NCI-H446 treated with DMSO at 0.1 percent for 48 hours (cell line): ENCODE data around the gene TDRKH.
"Not testable (repeated sequence)": the region's sequence is repeated elsewhere in the genome, so short reads cannot be mapped to it uniquely, and the experiment has no call there.

Source experiments
- DNase-seq: peaks from one replicate; lab custom pipeline; 2025; lab: John Stamatoyannopoulos, UW

TDRKH gene

GRCh38 chr1:151801846-151802245, 11.5 kb upstream of the TDRKH start:
- no peak for DNase-seq

GRCh38 chr1:151801310-151801820, 11.1 kb upstream of the TDRKH start:
- no peak for DNase-seq

DNA sequence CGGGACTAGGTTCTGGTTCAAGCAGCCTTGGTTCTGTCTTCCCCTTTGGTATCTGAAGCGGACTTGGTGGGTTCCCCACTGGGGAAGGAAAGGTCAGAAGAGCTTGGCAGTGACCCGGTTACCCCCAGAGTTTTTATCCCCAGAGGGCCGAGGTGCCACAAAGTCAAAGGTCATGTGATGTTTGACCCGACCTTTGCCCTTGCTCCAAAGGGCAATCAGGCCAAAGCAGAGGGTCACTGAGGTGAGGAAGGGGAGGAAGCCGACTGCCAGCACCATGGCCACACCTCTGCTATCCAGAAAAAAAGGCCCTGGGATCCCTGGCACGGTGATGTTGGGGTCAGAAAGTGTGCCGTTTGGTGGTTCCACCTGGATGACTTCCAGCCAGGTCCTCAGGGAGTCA, 10.5 kb upstream of the TDRKH start:
- no peak for DNase-seq

DNA sequence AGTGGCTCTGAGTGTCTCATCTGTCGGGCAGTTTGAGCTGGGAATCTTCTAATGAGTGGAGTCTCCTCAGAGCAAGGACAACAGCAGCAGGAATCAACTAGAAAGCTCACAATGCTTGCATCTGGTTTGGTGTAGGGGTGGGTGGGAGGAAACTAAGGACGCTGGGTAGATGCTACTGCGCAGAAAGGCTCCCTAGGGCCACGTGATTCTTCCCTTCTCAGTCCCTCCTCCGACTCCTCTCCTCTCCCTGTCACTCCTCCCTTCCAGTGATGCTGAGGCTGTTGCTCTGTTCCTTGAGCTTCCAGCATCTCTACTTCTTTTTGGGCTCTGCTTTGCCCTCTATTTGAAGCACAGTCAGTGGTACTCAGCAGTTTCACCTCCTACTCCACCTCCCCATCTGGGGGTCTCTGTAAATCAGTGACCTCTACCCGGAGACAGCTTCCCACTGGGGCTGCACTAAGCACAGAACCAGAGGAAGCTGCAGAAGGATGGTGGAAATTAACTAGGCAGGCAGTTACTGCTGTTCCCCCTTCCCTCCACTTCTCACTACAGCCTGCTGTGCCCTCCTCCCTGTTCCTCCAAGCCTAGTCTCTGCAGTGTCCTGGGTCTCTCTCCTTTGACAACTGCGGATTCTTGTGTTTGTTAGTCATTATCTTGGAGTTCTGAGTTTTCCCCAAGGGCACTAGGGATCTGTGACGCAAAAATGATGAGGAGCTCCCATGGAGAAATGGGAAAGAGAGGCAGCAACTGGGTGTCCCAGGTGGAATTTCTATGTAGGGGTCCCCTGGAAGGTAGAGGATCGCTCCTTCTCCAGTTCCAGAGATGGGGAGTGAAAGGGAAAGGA, 9.1 kb upstream of the TDRKH start:
- no peak for DNase-seq

GRCh38 chr1:151798571-151798970, 8.3 kb upstream of the TDRKH start:
- DNase-seq: no peak

DNA sequence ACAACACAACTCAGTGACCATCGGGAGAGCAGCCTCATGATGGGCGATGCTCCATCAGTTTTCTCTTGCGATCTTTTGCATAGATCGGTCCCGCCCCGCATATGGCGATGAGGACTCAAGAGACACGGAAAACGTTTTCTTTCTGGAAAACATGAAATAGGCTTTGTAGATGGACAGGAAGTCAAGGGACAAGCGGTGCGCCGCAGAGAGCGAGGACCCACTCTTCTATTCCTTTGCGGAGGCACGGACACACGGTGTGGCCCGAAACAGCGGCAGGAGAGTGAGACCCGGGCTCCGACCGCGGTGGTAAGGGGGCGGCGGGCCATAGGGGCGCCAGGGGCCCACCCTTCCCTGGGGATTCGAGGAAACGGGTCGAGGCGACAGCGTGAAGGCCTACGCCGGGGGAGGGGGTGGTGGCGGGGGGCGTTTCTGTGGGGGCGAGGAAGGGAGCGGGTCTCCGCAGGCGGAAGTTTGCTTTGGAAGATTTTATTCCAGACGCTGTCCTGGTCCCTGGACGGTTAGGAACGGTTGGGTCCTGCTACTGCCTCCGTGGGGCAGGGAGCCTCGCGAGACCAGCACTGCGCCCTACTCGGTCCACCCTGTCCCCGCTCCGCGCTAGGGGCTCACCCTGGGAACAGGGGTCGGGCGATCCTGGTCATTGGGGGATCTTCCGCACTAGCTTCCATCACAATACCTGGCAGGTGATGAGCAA, 796 bp upstream of the TDRKH start:
- DNase-seq: no peak

GRCh38 chr1:151787689-151788088, 2.6 kb downstream of the TDRKH start:
- no peak for DNase-seq

- no peak for DNase-seq
These were observed 6.5 kb downstream of the TDRKH start for GRCh38 chr1:151783796-151784195.

GRCh38 chr1:151782741-151783140, 7.6 kb downstream of the TDRKH start:
- no peak for DNase-seq

DNA sequence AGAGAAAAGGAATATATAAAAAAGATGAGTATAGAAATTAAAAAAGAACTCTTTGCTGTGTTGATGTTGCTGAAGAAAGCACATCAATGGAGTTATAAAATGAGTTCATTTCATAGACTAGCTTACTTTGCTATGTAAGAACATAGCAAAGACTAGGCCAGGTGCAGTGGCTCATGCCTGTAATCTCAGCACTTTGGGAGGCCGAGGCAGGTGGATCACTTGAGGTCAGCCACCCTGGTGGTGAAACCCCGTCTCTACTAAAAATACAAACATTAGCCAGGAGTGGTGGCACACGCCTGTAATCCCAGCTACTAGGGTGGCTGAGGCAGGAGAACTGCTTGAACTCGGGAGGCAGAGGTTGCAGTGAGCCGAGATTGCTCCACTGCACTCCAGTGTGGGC, 8.3 kb downstream of the TDRKH start:
- not testable (repeated sequence) for DNase-seq

DNA sequence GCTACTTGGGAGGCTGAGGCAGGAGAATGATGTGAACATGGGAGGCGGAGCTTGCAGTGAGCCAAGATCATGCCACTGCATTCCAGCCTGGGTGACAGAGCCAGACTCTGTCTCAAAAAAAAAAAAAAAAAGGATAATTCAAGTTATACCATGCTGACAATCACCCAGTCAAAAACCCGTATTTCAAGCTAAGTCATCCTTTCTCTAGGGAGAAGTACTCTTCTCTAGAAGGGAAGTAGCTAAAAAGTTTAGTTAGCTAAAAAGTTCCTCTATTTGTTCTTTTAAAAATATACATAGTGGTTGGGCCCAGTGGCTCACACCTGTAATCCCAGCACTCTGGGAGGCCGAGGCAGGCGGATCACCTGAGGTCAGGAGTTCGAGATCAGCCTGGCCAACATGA, 9.6 kb downstream of the TDRKH start:
- DNase-seq: not testable (repeated sequence)

DNA sequence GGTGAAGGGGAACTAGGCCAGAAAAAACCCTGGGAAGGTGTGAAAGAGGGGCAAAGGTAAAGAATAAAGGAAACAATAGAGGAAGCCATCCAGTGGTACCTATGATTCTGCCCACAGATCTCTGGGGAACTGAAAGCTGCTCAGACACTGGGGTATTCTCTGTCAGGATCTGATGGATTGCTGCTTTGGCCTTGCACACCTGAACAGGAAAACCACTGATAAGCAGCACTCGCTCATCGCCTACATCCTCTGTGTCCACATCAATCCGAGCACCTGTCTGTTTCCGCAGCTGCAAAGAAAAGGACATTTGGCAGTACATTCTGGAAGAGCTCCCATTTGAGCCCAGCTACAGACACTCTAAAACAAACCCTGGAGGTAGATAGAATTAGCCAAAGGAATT, 10.4 kb downstream of the TDRKH start:
- no peak for DNase-seq

DNA sequence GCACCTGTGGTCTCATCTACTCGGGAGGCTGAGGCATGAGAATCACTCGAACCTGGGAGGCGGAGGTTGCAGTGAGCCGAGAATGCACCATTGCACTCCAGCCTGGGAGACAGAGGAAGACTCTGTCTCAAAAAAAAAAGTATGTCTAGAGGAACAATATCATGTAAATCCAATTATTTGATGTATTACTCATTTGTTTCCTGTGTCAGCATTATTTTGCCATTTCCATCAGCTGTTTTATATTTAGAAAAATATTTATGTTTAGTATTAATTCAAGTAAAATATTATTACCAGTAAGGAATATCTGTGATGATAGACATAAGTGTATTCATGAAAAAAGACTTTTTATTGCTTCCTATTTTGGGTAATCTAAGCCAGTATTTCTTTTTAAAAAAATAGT, 13.0 kb downstream of the TDRKH start:
- no peak for DNase-seq

DNA sequence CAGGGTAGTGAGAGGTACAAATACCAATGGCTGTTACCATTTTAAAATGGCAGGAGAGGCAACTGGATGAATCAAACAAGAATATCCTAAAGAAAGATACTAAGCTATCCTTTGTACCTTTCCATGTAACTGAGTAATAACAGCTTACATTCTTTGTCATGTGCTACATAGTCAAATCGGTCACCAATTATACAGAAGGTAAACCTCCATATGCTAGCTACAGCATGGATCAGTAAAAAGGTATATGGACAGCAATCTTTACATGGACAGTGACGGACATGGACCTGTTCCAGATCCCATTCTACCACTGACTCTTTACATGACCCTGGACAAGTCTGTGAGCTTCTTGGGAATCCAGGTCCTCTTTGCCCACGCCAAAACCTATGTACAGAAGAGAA, 13.6 kb downstream of the TDRKH start:
- DNase-seq: no peak

- DNase-seq: no peak
These were observed 14.2 kb downstream of the TDRKH start for GRCh38 chr1:151775894-151776664.

DNA sequence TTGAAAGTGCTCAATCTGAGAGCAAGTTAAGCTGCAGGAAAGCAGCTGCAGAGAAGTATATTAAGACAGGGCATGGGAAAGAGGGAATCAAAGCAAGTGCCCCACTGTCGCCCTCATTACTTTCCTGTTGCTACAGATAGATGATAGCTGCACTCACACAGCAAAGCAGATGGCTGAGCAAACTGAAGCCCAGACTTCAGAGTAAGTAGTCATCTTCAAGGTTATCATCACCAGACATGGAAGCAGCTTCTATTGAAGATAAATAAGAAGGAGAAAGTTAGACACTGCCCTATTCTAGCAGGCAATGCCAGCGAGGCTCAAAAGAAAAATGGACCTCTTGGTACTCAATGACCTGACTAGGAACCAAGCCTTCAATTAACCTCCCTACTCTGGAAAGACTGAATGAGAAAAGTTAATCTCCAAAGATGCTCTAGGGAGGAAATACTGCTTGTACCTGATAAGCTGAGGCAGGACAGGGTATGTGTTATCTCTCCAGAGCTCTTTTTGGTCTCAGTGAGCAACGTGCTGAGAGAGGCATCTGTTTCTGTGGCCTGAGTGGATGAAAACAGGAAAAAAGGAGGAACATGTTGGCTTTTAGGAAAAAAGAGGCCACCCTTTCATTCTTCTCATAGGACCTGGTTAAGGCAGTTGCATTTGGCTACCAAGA, 15.9 kb downstream of the TDRKH start:
- no peak for DNase-seq

DNA sequence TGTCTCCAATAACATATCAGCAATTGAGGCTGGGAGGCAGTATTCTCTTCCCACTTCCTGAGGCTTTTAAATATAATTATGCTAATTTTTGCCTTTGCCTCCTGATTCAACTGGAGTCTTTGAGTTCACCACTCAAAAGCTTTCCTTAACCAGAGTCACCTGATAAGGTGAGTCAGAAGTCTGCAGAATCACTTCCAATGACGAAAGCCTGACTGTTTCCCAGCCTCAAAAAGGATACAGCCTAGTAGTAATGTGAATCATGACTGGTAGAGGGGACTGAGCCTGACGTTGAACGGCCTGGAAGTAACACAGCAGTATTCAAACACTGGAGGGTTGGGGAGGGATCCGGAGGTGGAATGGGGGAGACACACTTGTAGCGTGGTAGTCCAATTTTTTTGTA, 16.6 kb downstream of the TDRKH start:
- DNase-seq: no peak

GRCh38 chr1:151769270-151769669, 21.0 kb downstream of the TDRKH start:
- DNase-seq: not testable (repeated sequence)

GRCh38 chr1:151768351-151769066, 21.8 kb downstream of the TDRKH start:
- not testable (repeated sequence) for DNase-seq

DNA sequence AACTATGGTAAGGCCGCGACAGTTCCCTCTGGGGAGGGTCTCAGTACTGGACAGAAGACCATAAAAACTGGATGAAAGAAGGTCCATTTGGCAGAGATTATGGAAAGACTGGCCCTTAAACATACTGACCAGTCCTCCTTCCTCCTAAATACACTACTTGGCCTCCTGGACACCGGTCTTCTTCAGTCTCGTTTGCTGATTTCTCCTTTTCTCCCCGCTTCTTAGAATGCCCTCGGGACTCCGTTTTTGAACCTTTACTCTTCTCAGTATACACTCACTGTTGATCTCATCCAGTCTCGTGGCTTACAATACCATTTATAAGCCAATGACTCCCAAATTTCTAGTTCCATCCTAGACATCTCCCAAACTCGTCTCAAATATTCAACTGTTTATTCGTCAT, 26.3 kb downstream of the TDRKH start:
- DNase-seq: no peak
